ENCODE results near the gene PEX13. TPM values are rescaled to one million over a fixed set of nuclear protein-coding genes. Genes with fewer than 3 reads are reported as not detected.

PEX13 gene
- total and polyA plus RNA-seq, 2 donors (not counting 3 experiments of a cell fraction or from before 2014, with no cell fraction given), result 18.0 to 21.0 TPM

DNA sequence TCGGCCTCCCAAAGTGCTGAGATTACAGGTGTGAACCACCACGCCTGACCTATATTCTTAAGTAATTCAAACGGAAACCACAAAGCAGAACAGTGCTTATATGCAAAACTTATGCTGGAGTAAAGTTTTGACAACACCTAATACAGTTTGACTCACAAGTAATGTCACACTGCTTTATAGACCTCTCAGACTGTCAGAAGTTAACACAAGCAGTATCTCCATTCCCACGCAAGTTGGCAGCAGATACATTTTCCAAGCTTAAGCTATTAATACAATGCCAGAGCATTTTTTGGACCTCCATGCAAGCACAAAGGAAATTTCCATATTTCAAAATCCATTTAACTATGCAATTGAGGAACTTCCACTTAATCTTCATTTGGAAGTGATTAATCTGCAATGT lies 27.1 kb downstream of the PEX13 start:
- Histone ChIP-seq H3K9me1 (replicated peaks; ENCODE audit: control insufficient read depth, extremely low read depth, insufficient read depth, low read length) (no peaks in the 10 kb centered on the region), H3K4me3 (replicated peaks in 1 of 3; ENCODE audit: insufficient read depth in 1 of 3, low read depth in 1 of 3, low read length in 3 of 3) (no peak overlapping the region), H3K36me3 (ENCODE audit: control insufficient read depth in 2 of 2, extremely low read depth in 1 of 2, insufficient read depth in 2 of 2, low read length in 2 of 2) (peaks cover 0 to 3% of the 10 kb centered on the region in 2 experiments), H3K27me3 (ENCODE audit: control insufficient read depth in 2 of 2, insufficient read depth in 2 of 2, low read length in 2 of 2) (no peaks in the 10 kb centered on the region), H3K4me2 (ENCODE audit: insufficient read depth, low read length) (no peak overlapping the region), H2AFZ (ENCODE audit: low read depth, low read length) (no peak overlapping the region), H3K79me2 (ENCODE audit: control insufficient read depth, insufficient read depth, low read length) (peaks cover 2% of the 10 kb centered on the region), H3K27ac (ENCODE audit: insufficient read depth, low read depth, low read length) (no peak overlapping the region), H4K20me1 (replicated peaks; ENCODE audit: control insufficient read depth, extremely low read depth, insufficient read depth, low read length) (no peaks in the 10 kb centered on the region), H3K4me1 (ENCODE audit: control insufficient read depth, extremely low read depth, insufficient read depth, low read length) (no peaks in the 10 kb centered on the region), H3K9ac (replicated peaks; ENCODE audit: extremely low read depth, insufficient read depth, low read length) (no peak overlapping the region), H3K9me3 (replicated peaks; ENCODE audit: control insufficient read depth, insufficient read depth, low read length) (no peaks in the 10 kb centered on the region)
- intact Hi-C loops (cut with micrococcal nuclease) (no loop called here), dilution Hi-C loops (cut with MboI; ENCODE audit: extremely low pct_ligation_motif_present, low sequenced_read_pairs) (no loop called here)
- DNase-seq (ENCODE audit: low read depth, low spot score), result no peak
- TF ChIP-seq, protein P1, sequence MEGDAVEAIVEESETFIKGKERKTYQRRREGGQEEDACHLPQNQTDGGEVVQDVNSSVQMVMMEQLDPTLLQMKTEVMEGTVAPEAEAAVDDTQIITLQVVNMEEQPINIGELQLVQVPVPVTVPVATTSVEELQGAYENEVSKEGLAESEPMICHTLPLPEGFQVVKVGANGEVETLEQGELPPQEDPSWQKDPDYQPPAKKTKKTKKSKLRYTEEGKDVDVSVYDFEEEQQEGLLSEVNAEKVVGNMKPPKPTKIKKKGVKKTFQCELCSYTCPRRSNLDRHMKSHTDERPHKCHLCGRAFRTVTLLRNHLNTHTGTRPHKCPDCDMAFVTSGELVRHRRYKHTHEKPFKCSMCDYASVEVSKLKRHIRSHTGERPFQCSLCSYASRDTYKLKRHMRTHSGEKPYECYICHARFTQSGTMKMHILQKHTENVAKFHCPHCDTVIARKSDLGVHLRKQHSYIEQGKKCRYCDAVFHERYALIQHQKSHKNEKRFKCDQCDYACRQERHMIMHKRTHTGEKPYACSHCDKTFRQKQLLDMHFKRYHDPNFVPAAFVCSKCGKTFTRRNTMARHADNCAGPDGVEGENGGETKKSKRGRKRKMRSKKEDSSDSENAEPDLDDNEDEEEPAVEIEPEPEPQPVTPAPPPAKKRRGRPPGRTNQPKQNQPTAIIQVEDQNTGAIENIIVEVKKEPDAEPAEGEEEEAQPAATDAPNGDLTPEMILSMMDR (IDR thresholded peaks at IDR 0.05; ENCODE audit: extremely low read depth in 1 of 2, insufficient read depth in 1 of 2, low read depth in 1 of 2, low read length in 2 of 2), result no peak
- TF ChIP-seq, protein P2, sequence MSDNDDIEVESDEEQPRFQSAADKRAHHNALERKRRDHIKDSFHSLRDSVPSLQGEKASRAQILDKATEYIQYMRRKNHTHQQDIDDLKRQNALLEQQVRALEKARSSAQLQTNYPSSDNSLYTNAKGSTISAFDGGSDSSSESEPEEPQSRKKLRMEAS (IDR thresholded peaks at IDR 0.05; ENCODE audit: insufficient read depth, insufficient read length), result no peak
- no peak for TF ChIP-seq GATA2 (IDR thresholded peaks at IDR 0.05; ENCODE audit: insufficient read depth, insufficient read length, low read depth, low read length)
- no peak for TF ChIP-seq FOS (IDR thresholded peaks at IDR 0.05; ENCODE audit: borderline replicate concordance, insufficient read depth, low read length)
- no peak for TF ChIP-seq JUN (IDR thresholded peaks at IDR 0.05; ENCODE audit: borderline replicate concordance, insufficient read depth, insufficient read length, low read depth)
- no peak for TF ChIP-seq EZH2 (IDR thresholded peaks at IDR 0.05; ENCODE audit: borderline replicate concordance, low read depth, low read length, severe bottlenecking)
- TF ChIP-seq POLR2A (IDR thresholded peaks at IDR 0.05; ENCODE audit: low read depth, low read length), result no peak
- no peak for TF ChIP-seq POLR2AphosphoS5 (IDR thresholded peaks at IDR 0.05; ENCODE audit: insufficient read depth, low read depth, low read length)
- TF ChIP-seq MYC (IDR thresholded peaks at IDR 0.05; ENCODE audit: low read depth, low read length), result no peak
- FAIRE-seq, result no peak
- ChIA-PET CTCF (no interaction called here), POLR2A (no interaction called here)
- BruUV-seq (replicated peaks), result no TSS peak
